ENCODE results near the gene PPOX. TPM values are rescaled to one million over a fixed set of nuclear protein-coding genes. Genes with fewer than 3 reads are reported as not detected.

Gene PPOX
- total RNA-seq, 1 donor = 14.0 TPM

GRCh38 chr1:161175771-161176453 is 9.7 kb downstream of the PPOX start:
- no peak overlapping the region for H3K4me3 ChIP-seq (ENCODE audit: low read depth, low read length)
- DNase-seq (ENCODE audit: low read depth) = no peak
- no peak for TF ChIP-seq CTCF (IDR thresholded peaks at IDR 0.05; ENCODE audit: insufficient read depth, low read length)

GRCh38 chr1:161176468-161177111 is 10.4 kb downstream of the PPOX start:
- peak overlapping the region; percentile 99 for H3K4me3 ChIP-seq (ENCODE audit: low read depth, low read length)
- DNase-seq (ENCODE audit: low read depth) = no peak
- no peak for TF ChIP-seq CTCF (IDR thresholded peaks at IDR 0.05; ENCODE audit: insufficient read depth, low read length)

- no peak for TF ChIP-seq CTCF (IDR thresholded peaks at IDR 0.05; ENCODE audit: insufficient read depth, low read length)
- peak within 1 kb of the TSS; percentile 99 for H3K4me3 ChIP-seq (ENCODE audit: low read depth, low read length)
- peak; percentile 62 for DNase-seq (ENCODE audit: low read depth)
These were observed 11.1 kb downstream of the PPOX start, which contains the start of gene B4GALT3 for GRCh38 chr1:161177112-161177935. Gene B4GALT3 (minus strand): TSS chr1:161177507. CDS start chr1:161176060, 1,447 bp downstream.

- no peak for DNase-seq (ENCODE audit: low read depth)
- no peak overlapping the region for H3K4me3 ChIP-seq (ENCODE audit: low read depth, low read length)
- TF ChIP-seq CTCF (IDR thresholded peaks at IDR 0.05; ENCODE audit: insufficient read depth, low read length) = no peak
These were observed 11.7 kb downstream of the PPOX start for GRCh38 chr1:161177936-161178244.

- DNase-seq (ENCODE audit: low read depth) = no peak
- H3K4me3 ChIP-seq (ENCODE audit: low read depth, low read length) = no peak overlapping the region
- no peak for TF ChIP-seq CTCF (IDR thresholded peaks at IDR 0.05; ENCODE audit: insufficient read depth, low read length)
These were observed 13.5 kb downstream of the PPOX start for GRCh38 chr1:161179698-161180097.

- H3K4me3 ChIP-seq (ENCODE audit: low read depth, low read length) = no peak overlapping the region
- peak; percentile 27 for DNase-seq (ENCODE audit: low read depth)
- TF ChIP-seq CTCF (IDR thresholded peaks at IDR 0.05; ENCODE audit: insufficient read depth, low read length) = peak; percentile 36
These were observed 14.4 kb downstream of the PPOX start for GRCh38 chr1:161180639-161181038.

All from fibroblast of the aortic adventitia (primary cell).